ENCODE results near the gene CAMSAP2.
A peak's percentile ranks its signal among the peaks of the same experiment; 100 is the strongest.

Gene CAMSAP2

GRCh38 chr1:200738327-200738948 is at the start of gene CAMSAP2:
CAMSAP2 (plus strand) TSS chr1:200738893; CDS start chr1:200739828, 935 bp downstream.
- DNase-seq (ENCODE audit: low read depth in 3 of 3) = peak; percentile 29 to 69 (median 51)

GRCh38 chr1:200692316-200692715 is 46.4 kb upstream of the CAMSAP2 start:
- no peak for DNase-seq (ENCODE audit: low read depth in 3 of 3)

GRCh38 chr1:200693327-200693726 is 45.4 kb upstream of the CAMSAP2 start:
- no peak for DNase-seq (ENCODE audit: low read depth in 3 of 3)

- DNase-seq (ENCODE audit: low read depth in 3 of 3) = no peak
Observed at GRCh38 chr1:200694738-200695137, 44.0 kb upstream of the CAMSAP2 start.

GRCh38 chr1:200699871-200700270 is 38.8 kb upstream of the CAMSAP2 start:
- DNase-seq (ENCODE audit: low read depth in 3 of 3) = no peak

GRCh38 chr1:200704986-200705500 is 33.6 kb upstream of the CAMSAP2 start:
- DNase-seq (ENCODE audit: low read depth in 3 of 3) = no peak

- DNase-seq (ENCODE audit: low read depth in 3 of 3) = no peak
Observed at GRCh38 chr1:200706111-200706814, 32.4 kb upstream of the CAMSAP2 start.

GRCh38 chr1:200707116-200707515 is 31.6 kb upstream of the CAMSAP2 start:
- DNase-seq (ENCODE audit: low read depth in 3 of 3) = no peak

- no peak for DNase-seq (ENCODE audit: low read depth in 3 of 3)
Observed at GRCh38 chr1:200708161-200708560, 30.5 kb upstream of the CAMSAP2 start.

- no peak for DNase-seq (ENCODE audit: low read depth in 3 of 3)
Observed at GRCh38 chr1:200708769-200709168, 29.9 kb upstream of the CAMSAP2 start.

GRCh38 chr1:200710166-200710565 is 28.5 kb upstream of the CAMSAP2 start:
- no peak for DNase-seq (ENCODE audit: low read depth in 3 of 3)

GRCh38 chr1:200714504-200715187 is 24.0 kb upstream of the CAMSAP2 start:
- no peak for DNase-seq (ENCODE audit: low read depth in 3 of 3)

GRCh38 chr1:200720199-200720598 is 18.5 kb upstream of the CAMSAP2 start:
- DNase-seq (ENCODE audit: low read depth in 3 of 3) = no peak

- DNase-seq (ENCODE audit: low read depth in 3 of 3) = no peak
Observed at GRCh38 chr1:200724064-200724463, 14.6 kb upstream of the CAMSAP2 start.

GRCh38 chr1:200727257-200727656 is 11.4 kb upstream of the CAMSAP2 start:
- no peak for DNase-seq (ENCODE audit: low read depth in 3 of 3)

- DNase-seq (ENCODE audit: low read depth in 3 of 3) = no peak
Observed at GRCh38 chr1:200729863-200730262, 8.8 kb upstream of the CAMSAP2 start.

GRCh38 chr1:200731654-200732332 is 6.9 kb upstream of the CAMSAP2 start:
- DNase-seq (ENCODE audit: low read depth in 3 of 3) = no peak

GRCh38 chr1:200732438-200732837 is 6.3 kb upstream of the CAMSAP2 start:
- DNase-seq (ENCODE audit: low read depth in 3 of 3) = no peak

GRCh38 chr1:200733907-200734306 is 4.8 kb upstream of the CAMSAP2 start:
- peak in 2 of 3 experiments; percentile 2 to 27 for DNase-seq (ENCODE audit: low read depth in 3 of 3)

- DNase-seq (ENCODE audit: low read depth in 3 of 3) = peak in 1 of 3 experiments; percentile 1
Observed at GRCh38 chr1:200737647-200738291, 924 bp upstream of the CAMSAP2 start.

- peak; percentile 12 to 50 (median 27) for DNase-seq (ENCODE audit: low read depth in 3 of 3)
Observed at GRCh38 chr1:200738949-200739651, 407 bp downstream of the CAMSAP2 start.

Data from stimulated activated CD4-positive, alpha-beta T cell treated with anti-CD3 and anti-CD28 coated beads, TNF-alpha, amount 100 ng/mL, for 24 hours (primary cell).